ENCODE data around the gene MRPS12.
A peak's percentile ranks its signal among the peaks of the same experiment; 100 is the strongest.
"Not testable (repeated sequence)": the region's sequence is repeated elsewhere in the genome, so short reads cannot be mapped to it uniquely, and the experiment has no call there.

Gene MRPS12

GRCh38 chr19:38932425-38933179, 1.9 kb downstream of the MRPS12 start:
- TF ChIP-seq GLIS3 (CRISPR knock-in tag; IDR thresholded peaks at IDR 0.05) = no peak
- no peak for TF ChIP-seq ARNTL (CRISPR knock-in tag; IDR thresholded peaks at IDR 0.05; ENCODE audit: borderline replicate concordance, low read depth)
- no peak for TF ChIP-seq PPARA (CRISPR knock-in tag; IDR thresholded peaks at IDR 0.05; ENCODE audit: borderline replicate concordance)
- TF ChIP-seq TCF4 (CRISPR knock-in tag; IDR thresholded peaks at IDR 0.05; ENCODE audit: borderline replicate concordance) = no peak
- TF ChIP-seq ZNF565 (CRISPR knock-in tag; conservative IDR thresholded peaks at IDR 0.05; ENCODE audit: low read depth) = no peak
- TF ChIP-seq ISL1 (CRISPR knock-in tag; IDR thresholded peaks at IDR 0.05) = no peak
- no peak for TF ChIP-seq ESRRG (CRISPR knock-in tag; IDR thresholded peaks at IDR 0.05)
- no peak for TF ChIP-seq TSHZ2 (CRISPR knock-in tag; IDR thresholded peaks at IDR 0.05)
- ATAC-seq = no peak

DNA sequence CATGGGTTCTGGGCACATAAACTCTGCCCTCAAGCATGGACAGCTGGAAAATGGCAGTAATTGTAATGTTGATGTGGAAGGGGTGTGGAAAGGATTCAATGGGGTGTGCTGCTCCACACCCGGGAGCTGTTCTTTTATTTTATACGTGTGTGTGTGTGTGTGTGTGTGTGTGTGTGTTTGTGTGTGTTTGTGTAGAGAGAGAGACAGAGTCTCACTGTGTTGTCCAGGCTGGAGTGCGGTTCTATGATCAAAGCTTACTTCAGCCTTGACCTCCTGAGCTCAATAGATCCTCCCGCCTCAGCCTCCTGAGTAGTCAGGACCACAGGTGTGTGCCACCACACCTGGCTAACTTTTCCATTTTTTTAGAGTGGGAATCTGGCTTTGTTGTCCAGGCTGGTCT, 2.8 kb downstream of the MRPS12 start:
- TF ChIP-seq ISL1 (CRISPR knock-in tag; IDR thresholded peaks at IDR 0.05) (no peak), POU6F1 (CRISPR knock-in tag; IDR thresholded peaks at IDR 0.05; ENCODE audit: borderline replicate concordance, low read depth) (no peak)
- ATAC-seq = no peak

DNA sequence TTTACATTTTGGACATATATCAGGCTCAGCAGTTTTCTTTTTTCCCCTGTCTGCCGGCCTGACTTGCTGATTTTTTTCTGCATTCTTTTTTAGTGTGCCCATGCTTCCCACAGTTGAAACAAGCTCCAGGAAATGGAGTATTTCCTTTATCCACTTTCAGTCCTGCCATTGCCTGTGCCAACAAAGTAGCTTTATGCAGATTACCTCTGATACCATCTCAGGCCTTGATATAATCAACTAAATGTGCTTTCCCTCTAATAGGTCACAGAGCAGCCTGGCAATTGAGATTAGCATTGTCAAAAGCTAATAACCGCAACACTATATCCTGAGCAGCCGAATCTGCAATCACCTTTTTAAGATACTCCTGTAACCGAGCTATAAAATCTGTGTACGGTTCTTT, 9.2 kb downstream of the MRPS12 start:
- ATAC-seq = no peak
- peak; percentile 64; the same call in 1 of the 2 replicates for TF ChIP-seq TCF4 (CRISPR knock-in tag; IDR thresholded peaks at IDR 0.05; ENCODE audit: borderline replicate concordance)
- no peak for TF ChIP-seq RARB (CRISPR knock-in tag; IDR thresholded peaks at IDR 0.05)
- no peak for TF ChIP-seq OSR1 (CRISPR knock-in tag; IDR thresholded peaks at IDR 0.05)

GRCh38 chr19:38941466-38941865, 10.7 kb downstream of the MRPS12 start:
- not testable (repeated sequence) for ATAC-seq

DNA sequence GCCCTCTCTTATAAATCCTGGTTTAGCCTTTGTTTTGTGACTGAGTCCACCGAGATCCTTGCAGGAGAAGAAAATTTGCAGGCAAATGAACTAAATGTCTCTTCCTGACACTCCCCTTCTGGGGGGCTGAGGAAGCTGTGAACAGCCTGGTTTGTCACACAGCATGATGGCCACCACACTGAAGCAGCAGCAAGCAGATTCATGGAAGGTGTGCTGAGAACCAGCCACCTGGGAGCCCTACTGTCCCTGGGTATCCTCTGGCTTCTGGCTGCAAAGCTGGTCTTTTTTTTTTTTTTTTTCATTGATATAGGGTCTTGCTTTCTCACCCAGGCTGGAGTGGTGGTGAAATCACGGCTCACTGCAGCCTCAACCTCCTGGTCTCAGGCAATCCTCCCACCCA, 11.2 kb downstream of the MRPS12 start:
- no peak for TF ChIP-seq ZNF8 (CRISPR knock-in tag; IDR thresholded peaks at IDR 0.05)
- no peak for TF ChIP-seq ISL1 (CRISPR knock-in tag; IDR thresholded peaks at IDR 0.05)
- TF ChIP-seq CSRNP3 (CRISPR knock-in tag; IDR thresholded peaks at IDR 0.05) = no peak
- no peak for TF ChIP-seq ZNF565 (CRISPR knock-in tag; conservative IDR thresholded peaks at IDR 0.05; ENCODE audit: low read depth)
- no peak for TF ChIP-seq TOX (CRISPR knock-in tag; IDR thresholded peaks at IDR 0.05; ENCODE audit: borderline replicate concordance)
- TF ChIP-seq ZNF70 (CRISPR knock-in tag; IDR thresholded peaks at IDR 0.05) = no peak
- TF ChIP-seq CSDC2 (CRISPR knock-in tag; IDR thresholded peaks at IDR 0.05) = no peak
- no peak for TF ChIP-seq SNAI2 (CRISPR knock-in tag; IDR thresholded peaks at IDR 0.05)
- TF ChIP-seq ZC3H10 (CRISPR knock-in tag; IDR thresholded peaks at IDR 0.05) = no peak
- no peak for TF ChIP-seq ZFP3 (CRISPR knock-in tag; IDR thresholded peaks at IDR 0.05)
- TF ChIP-seq ESRRG (CRISPR knock-in tag; IDR thresholded peaks at IDR 0.05) = no peak
- no peak for TF ChIP-seq PATZ1 (CRISPR knock-in tag; IDR thresholded peaks at IDR 0.05; ENCODE audit: borderline replicate concordance)
- TF ChIP-seq ARNTL (CRISPR knock-in tag; IDR thresholded peaks at IDR 0.05; ENCODE audit: borderline replicate concordance, low read depth) = no peak
- TF ChIP-seq GLIS3 (CRISPR knock-in tag; IDR thresholded peaks at IDR 0.05) = no peak
- ATAC-seq = no peak; the same call in 2 of the 3 replicates

Data from SK-N-SH treated with all-trans-retinoic acid at 6 μM for 48 hours (cell line).